Measurements from ENCODE around the gene SLC27A3. TPM values are rescaled to one million over a fixed set of nuclear protein-coding genes. Genes with fewer than 3 reads are reported as not detected.
A peak's percentile ranks its signal among the peaks of the same experiment; 100 is the strongest.

The SLC27A3 gene
- total RNA-seq, 1 experiment from 2014 or later, result 38.9 TPM

DNA sequence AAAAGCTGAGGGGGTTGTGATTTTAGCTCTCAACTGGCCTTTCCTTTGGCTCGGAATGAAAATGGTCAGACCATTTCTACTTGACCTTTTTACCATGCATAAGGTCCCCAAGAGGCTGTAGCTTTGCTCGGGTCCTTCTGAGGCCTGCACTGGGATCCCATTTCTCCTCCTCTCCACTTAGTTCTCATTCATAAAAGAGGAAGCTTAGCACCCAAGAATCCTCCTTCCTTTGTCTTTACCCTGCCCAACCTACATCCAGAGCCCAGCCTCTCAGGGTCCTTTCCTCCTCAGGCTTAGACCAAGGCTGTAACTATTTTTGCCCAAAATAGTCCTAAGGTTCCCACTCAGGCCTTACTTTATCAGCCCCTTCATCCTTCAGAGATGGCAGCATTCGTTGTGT lies 6.0 kb upstream of the SLC27A3 start:
- CTCF ChIA-PET, result interaction anchor here (1.0 kb wide), 1 partner anchor 9 kb away, joined by 3 read pairs; no protein-coding TSS in a partner anchor
- H3K27me3 Mint-ChIP-seq (ENCODE audit: low read depth), result no peaks in the 10 kb centered on the region
- TF ChIP-seq ZNF219 (CRISPR knock-in tag; IDR thresholded peaks at IDR 0.05; ENCODE audit: borderline replicate concordance) (no peak), MYBL2 (CRISPR knock-in tag; IDR thresholded peaks at IDR 0.05) (no peak), RORB (CRISPR knock-in tag; IDR thresholded peaks at IDR 0.05) (no peak), ZBTB21 (CRISPR knock-in tag; IDR thresholded peaks at IDR 0.05; ENCODE audit: borderline replicate concordance) (no peak), JAZF1 (CRISPR knock-in tag; IDR thresholded peaks at IDR 0.05) (no peak)
- TF ChIP-seq, protein P1, sequence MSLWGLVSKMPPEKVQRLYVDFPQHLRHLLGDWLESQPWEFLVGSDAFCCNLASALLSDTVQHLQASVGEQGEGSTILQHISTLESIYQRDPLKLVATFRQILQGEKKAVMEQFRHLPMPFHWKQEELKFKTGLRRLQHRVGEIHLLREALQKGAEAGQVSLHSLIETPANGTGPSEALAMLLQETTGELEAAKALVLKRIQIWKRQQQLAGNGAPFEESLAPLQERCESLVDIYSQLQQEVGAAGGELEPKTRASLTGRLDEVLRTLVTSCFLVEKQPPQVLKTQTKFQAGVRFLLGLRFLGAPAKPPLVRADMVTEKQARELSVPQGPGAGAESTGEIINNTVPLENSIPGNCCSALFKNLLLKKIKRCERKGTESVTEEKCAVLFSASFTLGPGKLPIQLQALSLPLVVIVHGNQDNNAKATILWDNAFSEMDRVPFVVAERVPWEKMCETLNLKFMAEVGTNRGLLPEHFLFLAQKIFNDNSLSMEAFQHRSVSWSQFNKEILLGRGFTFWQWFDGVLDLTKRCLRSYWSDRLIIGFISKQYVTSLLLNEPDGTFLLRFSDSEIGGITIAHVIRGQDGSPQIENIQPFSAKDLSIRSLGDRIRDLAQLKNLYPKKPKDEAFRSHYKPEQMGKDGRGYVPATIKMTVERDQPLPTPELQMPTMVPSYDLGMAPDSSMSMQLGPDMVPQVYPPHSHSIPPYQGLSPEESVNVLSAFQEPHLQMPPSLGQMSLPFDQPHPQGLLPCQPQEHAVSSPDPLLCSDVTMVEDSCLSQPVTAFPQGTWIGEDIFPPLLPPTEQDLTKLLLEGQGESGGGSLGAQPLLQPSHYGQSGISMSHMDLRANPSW (CRISPR knock-in tag; conservative IDR thresholded peaks at IDR 0.05; ENCODE audit: low read depth), result no peak
- TF ChIP-seq, protein P2, sequence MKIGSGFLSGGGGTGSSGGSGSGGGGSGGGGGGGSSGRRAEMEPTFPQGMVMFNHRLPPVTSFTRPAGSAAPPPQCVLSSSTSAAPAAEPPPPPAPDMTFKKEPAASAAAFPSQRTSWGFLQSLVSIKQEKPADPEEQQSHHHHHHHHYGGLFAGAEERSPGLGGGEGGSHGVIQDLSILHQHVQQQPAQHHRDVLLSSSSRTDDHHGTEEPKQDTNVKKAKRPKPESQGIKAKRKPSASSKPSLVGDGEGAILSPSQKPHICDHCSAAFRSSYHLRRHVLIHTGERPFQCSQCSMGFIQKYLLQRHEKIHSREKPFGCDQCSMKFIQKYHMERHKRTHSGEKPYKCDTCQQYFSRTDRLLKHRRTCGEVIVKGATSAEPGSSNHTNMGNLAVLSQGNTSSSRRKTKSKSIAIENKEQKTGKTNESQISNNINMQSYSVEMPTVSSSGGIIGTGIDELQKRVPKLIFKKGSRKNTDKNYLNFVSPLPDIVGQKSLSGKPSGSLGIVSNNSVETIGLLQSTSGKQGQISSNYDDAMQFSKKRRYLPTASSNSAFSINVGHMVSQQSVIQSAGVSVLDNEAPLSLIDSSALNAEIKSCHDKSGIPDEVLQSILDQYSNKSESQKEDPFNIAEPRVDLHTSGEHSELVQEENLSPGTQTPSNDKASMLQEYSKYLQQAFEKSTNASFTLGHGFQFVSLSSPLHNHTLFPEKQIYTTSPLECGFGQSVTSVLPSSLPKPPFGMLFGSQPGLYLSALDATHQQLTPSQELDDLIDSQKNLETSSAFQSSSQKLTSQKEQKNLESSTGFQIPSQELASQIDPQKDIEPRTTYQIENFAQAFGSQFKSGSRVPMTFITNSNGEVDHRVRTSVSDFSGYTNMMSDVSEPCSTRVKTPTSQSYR (CRISPR knock-in tag; IDR thresholded peaks at IDR 0.05), result no peak
- TF ChIP-seq, protein P3, sequence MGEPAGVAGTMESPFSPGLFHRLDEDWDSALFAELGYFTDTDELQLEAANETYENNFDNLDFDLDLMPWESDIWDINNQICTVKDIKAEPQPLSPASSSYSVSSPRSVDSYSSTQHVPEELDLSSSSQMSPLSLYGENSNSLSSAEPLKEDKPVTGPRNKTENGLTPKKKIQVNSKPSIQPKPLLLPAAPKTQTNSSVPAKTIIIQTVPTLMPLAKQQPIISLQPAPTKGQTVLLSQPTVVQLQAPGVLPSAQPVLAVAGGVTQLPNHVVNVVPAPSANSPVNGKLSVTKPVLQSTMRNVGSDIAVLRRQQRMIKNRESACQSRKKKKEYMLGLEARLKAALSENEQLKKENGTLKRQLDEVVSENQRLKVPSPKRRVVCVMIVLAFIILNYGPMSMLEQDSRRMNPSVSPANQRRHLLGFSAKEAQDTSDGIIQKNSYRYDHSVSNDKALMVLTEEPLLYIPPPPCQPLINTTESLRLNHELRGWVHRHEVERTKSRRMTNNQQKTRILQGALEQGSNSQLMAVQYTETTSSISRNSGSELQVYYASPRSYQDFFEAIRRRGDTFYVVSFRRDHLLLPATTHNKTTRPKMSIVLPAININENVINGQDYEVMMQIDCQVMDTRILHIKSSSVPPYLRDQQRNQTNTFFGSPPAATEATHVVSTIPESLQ (CRISPR knock-in tag; IDR thresholded peaks at IDR 0.05), result no peak
- TF ChIP-seq, protein P4, sequence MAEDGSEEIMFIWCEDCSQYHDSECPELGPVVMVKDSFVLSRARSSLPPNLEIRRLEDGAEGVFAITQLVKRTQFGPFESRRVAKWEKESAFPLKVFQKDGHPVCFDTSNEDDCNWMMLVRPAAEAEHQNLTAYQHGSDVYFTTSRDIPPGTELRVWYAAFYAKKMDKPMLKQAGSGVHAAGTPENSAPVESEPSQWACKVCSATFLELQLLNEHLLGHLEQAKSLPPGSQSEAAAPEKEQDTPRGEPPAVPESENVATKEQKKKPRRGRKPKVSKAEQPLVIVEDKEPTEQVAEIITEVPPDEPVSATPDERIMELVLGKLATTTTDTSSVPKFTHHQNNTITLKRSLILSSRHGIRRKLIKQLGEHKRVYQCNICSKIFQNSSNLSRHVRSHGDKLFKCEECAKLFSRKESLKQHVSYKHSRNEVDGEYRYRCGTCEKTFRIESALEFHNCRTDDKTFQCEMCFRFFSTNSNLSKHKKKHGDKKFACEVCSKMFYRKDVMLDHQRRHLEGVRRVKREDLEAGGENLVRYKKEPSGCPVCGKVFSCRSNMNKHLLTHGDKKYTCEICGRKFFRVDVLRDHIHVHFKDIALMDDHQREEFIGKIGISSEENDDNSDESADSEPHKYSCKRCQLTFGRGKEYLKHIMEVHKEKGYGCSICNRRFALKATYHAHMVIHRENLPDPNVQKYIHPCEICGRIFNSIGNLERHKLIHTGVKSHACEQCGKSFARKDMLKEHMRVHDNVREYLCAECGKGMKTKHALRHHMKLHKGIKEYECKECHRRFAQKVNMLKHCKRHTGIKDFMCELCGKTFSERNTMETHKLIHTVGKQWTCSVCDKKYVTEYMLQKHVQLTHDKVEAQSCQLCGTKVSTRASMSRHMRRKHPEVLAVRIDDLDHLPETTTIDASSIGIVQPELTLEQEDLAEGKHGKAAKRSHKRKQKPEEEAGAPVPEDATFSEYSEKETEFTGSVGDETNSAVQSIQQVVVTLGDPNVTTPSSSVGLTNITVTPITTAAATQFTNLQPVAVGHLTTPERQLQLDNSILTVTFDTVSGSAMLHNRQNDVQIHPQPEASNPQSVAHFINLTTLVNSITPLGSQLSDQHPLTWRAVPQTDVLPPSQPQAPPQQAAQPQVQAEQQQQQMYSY (CRISPR knock-in tag; IDR thresholded peaks at IDR 0.05), result no peak
- TF ChIP-seq, protein P5, sequence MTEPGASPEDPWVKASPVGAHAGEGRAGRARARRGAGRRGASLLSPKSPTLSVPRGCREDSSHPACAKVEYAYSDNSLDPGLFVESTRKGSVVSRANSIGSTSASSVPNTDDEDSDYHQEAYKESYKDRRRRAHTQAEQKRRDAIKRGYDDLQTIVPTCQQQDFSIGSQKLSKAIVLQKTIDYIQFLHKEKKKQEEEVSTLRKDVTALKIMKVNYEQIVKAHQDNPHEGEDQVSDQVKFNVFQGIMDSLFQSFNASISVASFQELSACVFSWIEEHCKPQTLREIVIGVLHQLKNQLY (CRISPR knock-in tag; IDR thresholded peaks at IDR 0.05), result no peak
- no peak for ATAC-seq
- H3K36me3 Mint-ChIP-seq, result peaks cover 63% of the 10 kb centered on the region
- no peak overlapping the region for H3K4me3 Mint-ChIP-seq
- 0 out of 2 replicates have a peak overlapping the region, but pooled peaks have one; percentile 25 for H3K27ac Mint-ChIP-seq
- no peaks in the 10 kb centered on the region for H3K9me3 Mint-ChIP-seq
- H3K4me1 Mint-ChIP-seq, result peaks cover 26% of the 10 kb centered on the region
- no peak for DNase-seq (ENCODE audit: low spot score)
- POLR2A ChIA-PET, result interaction anchor here (1.4 kb wide), 1 partner anchor 84 kb away, joined by 3 read pairs; no protein-coding TSS in a partner anchor

DNA sequence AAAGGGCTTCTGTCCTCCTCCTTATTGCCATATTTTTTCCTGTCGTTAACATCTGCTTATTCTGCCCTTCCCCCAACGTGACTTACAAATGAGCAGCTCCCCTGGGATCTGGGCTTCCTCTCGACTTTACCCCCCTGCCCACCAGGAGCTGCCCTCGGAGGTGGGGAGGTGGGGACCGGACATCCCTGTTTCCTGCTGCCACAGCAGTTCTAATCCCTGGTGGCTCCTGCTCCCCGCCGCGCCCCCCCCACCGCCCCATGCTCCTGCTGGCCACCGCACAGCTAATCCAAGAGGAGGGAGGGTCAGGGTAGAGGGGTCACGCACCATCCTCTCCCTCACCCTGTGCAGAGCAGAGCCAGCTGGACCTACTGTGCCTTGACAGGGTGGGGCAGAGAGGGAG lies 4.4 kb upstream of the SLC27A3 start:
- H3K4me3 Mint-ChIP-seq, result no peak overlapping the region
- H3K4me1 Mint-ChIP-seq, result peaks cover 33% of the 10 kb centered on the region
- DNase-seq (ENCODE audit: low spot score) (no peak), ATAC-seq (no peak)
- no peaks in the 10 kb centered on the region for H3K9me3 Mint-ChIP-seq
- H3K27me3 Mint-ChIP-seq (ENCODE audit: low read depth), result no peaks in the 10 kb centered on the region
- H3K36me3 Mint-ChIP-seq, result peaks cover 50% of the 10 kb centered on the region
- CTCF ChIA-PET, result interaction anchor here (1.2 to 4.7 kb wide), 5 partner anchors 20 to 144 kb away, joined by 4 to 52 read pairs (median 6); partner anchors contain the start of genes NPR1 and S100A13
- POLR2A ChIA-PET, result no interaction called here
- H3K27ac Mint-ChIP-seq, result no peak overlapping the region
- no peak for TF ChIP-seq ZNF219 (CRISPR knock-in tag; IDR thresholded peaks at IDR 0.05; ENCODE audit: borderline replicate concordance)
- TF ChIP-seq, protein P2 (CRISPR knock-in tag; IDR thresholded peaks at IDR 0.05), result no peak
- TF ChIP-seq, protein P6, sequence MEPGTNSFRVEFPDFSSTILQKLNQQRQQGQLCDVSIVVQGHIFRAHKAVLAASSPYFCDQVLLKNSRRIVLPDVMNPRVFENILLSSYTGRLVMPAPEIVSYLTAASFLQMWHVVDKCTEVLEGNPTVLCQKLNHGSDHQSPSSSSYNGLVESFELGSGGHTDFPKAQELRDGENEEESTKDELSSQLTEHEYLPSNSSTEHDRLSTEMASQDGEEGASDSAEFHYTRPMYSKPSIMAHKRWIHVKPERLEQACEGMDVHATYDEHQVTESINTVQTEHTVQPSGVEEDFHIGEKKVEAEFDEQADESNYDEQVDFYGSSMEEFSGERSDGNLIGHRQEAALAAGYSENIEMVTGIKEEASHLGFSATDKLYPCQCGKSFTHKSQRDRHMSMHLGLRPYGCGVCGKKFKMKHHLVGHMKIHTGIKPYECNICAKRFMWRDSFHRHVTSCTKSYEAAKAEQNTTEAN (CRISPR knock-in tag; IDR thresholded peaks at IDR 0.05), result no peak
- no peak for TF ChIP-seq RELA (CRISPR knock-in tag; IDR thresholded peaks at IDR 0.05; ENCODE audit: borderline replicate concordance)
- TF ChIP-seq IRF2 (CRISPR knock-in tag; IDR thresholded peaks at IDR 0.05; ENCODE audit: borderline replicate concordance, low read depth), result no peak
- no peak for TF ChIP-seq TCF7 (CRISPR knock-in tag; IDR thresholded peaks at IDR 0.05; ENCODE audit: low read depth)
- TF ChIP-seq GRHL2 (CRISPR knock-in tag; IDR thresholded peaks at IDR 0.05; ENCODE audit: insufficient replicate concordance, severe bottlenecking), result no peak
- TF ChIP-seq NFATC4 (CRISPR knock-in tag; IDR thresholded peaks at IDR 0.05), result no peak
- no peak for TF ChIP-seq EMX1 (CRISPR knock-in tag; IDR thresholded peaks at IDR 0.05)
